Embryonic facial prominence (tissue), 1 donor: ENCODE results near the gene ZNF567.

Source experiments
- DNase-seq: peaks from one replicate; pipeline ENCODE4 v3.0.0-alpha.2; 2016; ENCODE audit errors: extremely low spot score

The ZNF567 gene

GRCh38 chr19:36750066-36750691 lies 62.8 kb downstream of the ZNF567 start:
- no peak for DNase-seq
